KMS-11 (cell line): ENCODE results near the gene SRBD1.

Experiments
- H2AFZ ChIP-seq: fragments of 200-600 bp; sonication (generic); 2 replicates; pipeline ENCODE4 v1.6.1; 2016; ENCODE audit warnings: antibody characterized with exemption, mixed run types, low read depth
- H3K27ac ChIP-seq: fragments of 200-600 bp; sonication (generic); 2 replicates; pipeline ENCODE4 v1.6.1; 2016; ENCODE audit warnings: mild to moderate bottlenecking, mixed run types
- H3K27me3 ChIP-seq: fragments of 200-600 bp; sonication (generic); 2 replicates; pipeline ENCODE4 v1.6.1; 2017; ENCODE audit warnings: mild to moderate bottlenecking, low read depth, mixed run types, moderate library complexity; ENCODE audit not compliant: insufficient read depth
- H3K36me3 ChIP-seq: fragments of 200-600 bp; sonication (generic); 2 replicates; pipeline ENCODE4 v1.6.1; 2017; ENCODE audit warnings: mild to moderate bottlenecking, mixed run types; ENCODE audit not compliant: insufficient read depth
- H3K4me1 ChIP-seq: fragments of 200-600 bp; sonication (generic); 2 replicates; pipeline ENCODE4 v1.6.1; 2016; ENCODE audit warnings: mild to moderate bottlenecking, low read depth, mixed run types; ENCODE audit not compliant: poor library complexity, severe bottlenecking
- H3K4me2 ChIP-seq: fragments of 200-600 bp; sonication (generic); 2 replicates; pipeline ENCODE4 v1.7.0; 2016; ENCODE audit warnings: mild to moderate bottlenecking, mixed run types
- H3K4me3 ChIP-seq: fragments of 200-600 bp; sonication (generic); IDR thresholded peaks from 2 replicates; pipeline ENCODE4 v1.6.1; 2017; ENCODE audit warnings: low read depth, low read length, mixed read lengths; ENCODE audit not compliant: insufficient read depth
- H3K79me2 ChIP-seq: fragments of 200-600 bp; sonication (generic); 2 replicates; pipeline ENCODE4 v1.6.1; 2016; ENCODE audit warnings: low read depth, mixed run types; ENCODE audit not compliant: insufficient read depth
- H3K9ac ChIP-seq: fragments of 200-600 bp; sonication (generic); 2 replicates; pipeline ENCODE4 v1.6.1; 2016; ENCODE audit warnings: mild to moderate bottlenecking, mixed run types
- H4K20me1 ChIP-seq: fragments of 200-600 bp; sonication (generic); 2 replicates; pipeline ENCODE4 v1.6.1; 2016; ENCODE audit warnings: mild to moderate bottlenecking, mixed run types; ENCODE audit not compliant: insufficient read depth
- CTCF ChIP-seq: fragments of 200-600 bp; sonication (generic); conservative IDR thresholded peaks from 2 replicates; pipeline ENCODE4 v1.6.1; 2017; ENCODE audit warnings: low read depth, mild to moderate bottlenecking, antibody characterized with exemption, low read length, moderate library complexity, mixed read lengths

The SRBD1 gene

GRCh38 chr2:45450634-45451033 is 160.4 kb downstream of the SRBD1 start:
- no peak for TF ChIP-seq CTCF
- no peak overlapping the region for H2AFZ ChIP-seq

GRCh38 chr2:45448217-45448616 is 162.8 kb downstream of the SRBD1 start:
- no peak for TF ChIP-seq CTCF
- no peak overlapping the region for H3K4me2 ChIP-seq

More at GRCh38 chr2:45450634-45451033, 160.4 kb downstream of the SRBD1 start:
- H3K4me2 ChIP-seq = no peak overlapping the region
- no peak overlapping the region for H3K9ac ChIP-seq
- no peak overlapping the region for H3K4me3 ChIP-seq
- no peaks in the 10 kb centered on the region for H3K27me3 ChIP-seq
- no peak overlapping the region for H3K27ac ChIP-seq
- no peaks in the 10 kb centered on the region for H3K79me2 ChIP-seq
- peaks cover 13% of the 10 kb centered on the region for H3K4me1 ChIP-seq
- H4K20me1 ChIP-seq = no peaks in the 10 kb centered on the region
- no peaks in the 10 kb centered on the region for H3K36me3 ChIP-seq

GRCh38 chr2:45446016-45446415 is 165.1 kb downstream of the SRBD1 start:
- peaks cover 57% of the 10 kb centered on the region for H3K4me1 ChIP-seq
- H3K9ac ChIP-seq = no peak overlapping the region
- H3K79me2 ChIP-seq = no peaks in the 10 kb centered on the region
- no peak overlapping the region for H2AFZ ChIP-seq
- no peak for TF ChIP-seq CTCF
- H3K4me2 ChIP-seq = no peak overlapping the region
- no peak overlapping the region for H3K4me3 ChIP-seq
- no peaks in the 10 kb centered on the region for H3K36me3 ChIP-seq
- H3K27ac ChIP-seq = no peak overlapping the region
- H4K20me1 ChIP-seq = no peaks in the 10 kb centered on the region
- no peaks in the 10 kb centered on the region for H3K27me3 ChIP-seq

More at GRCh38 chr2:45448217-45448616, 162.8 kb downstream of the SRBD1 start:
- H2AFZ ChIP-seq = no peak overlapping the region
- H3K4me3 ChIP-seq = no peak overlapping the region
- no peaks in the 10 kb centered on the region for H3K27me3 ChIP-seq
- no peak overlapping the region for H3K9ac ChIP-seq
- peaks cover 35% of the 10 kb centered on the region for H3K4me1 ChIP-seq
- H3K36me3 ChIP-seq = no peaks in the 10 kb centered on the region
- H4K20me1 ChIP-seq = no peaks in the 10 kb centered on the region
- H3K27ac ChIP-seq = no peak overlapping the region
- H3K79me2 ChIP-seq = no peaks in the 10 kb centered on the region

- Histone ChIP-seq H3K27me3 (no peaks in the 10 kb centered on the region), H4K20me1 (no peaks in the 10 kb centered on the region), H2AFZ (no peak overlapping the region), H3K4me3 (no peak overlapping the region), H3K27ac (no peak overlapping the region), H3K4me1 (peaks cover 60% of the 10 kb centered on the region), H3K9ac (no peak overlapping the region), H3K4me2 (no peak overlapping the region), H3K79me2 (no peaks in the 10 kb centered on the region), H3K36me3 (no peaks in the 10 kb centered on the region)
- TF ChIP-seq CTCF = no peak
These were observed 166.0 kb downstream of the SRBD1 start for GRCh38 chr2:45445037-45445436.
